ENCODE results near the gene CILP2. TPM values are rescaled to one million over a fixed set of nuclear protein-coding genes. Genes with fewer than 3 reads are reported as not detected.

Gene CILP2
- total and polyA plus RNA-seq, 12 donors: 0.07 to 0.61 (median 0.21) TPM; not detected in 2

DNA sequence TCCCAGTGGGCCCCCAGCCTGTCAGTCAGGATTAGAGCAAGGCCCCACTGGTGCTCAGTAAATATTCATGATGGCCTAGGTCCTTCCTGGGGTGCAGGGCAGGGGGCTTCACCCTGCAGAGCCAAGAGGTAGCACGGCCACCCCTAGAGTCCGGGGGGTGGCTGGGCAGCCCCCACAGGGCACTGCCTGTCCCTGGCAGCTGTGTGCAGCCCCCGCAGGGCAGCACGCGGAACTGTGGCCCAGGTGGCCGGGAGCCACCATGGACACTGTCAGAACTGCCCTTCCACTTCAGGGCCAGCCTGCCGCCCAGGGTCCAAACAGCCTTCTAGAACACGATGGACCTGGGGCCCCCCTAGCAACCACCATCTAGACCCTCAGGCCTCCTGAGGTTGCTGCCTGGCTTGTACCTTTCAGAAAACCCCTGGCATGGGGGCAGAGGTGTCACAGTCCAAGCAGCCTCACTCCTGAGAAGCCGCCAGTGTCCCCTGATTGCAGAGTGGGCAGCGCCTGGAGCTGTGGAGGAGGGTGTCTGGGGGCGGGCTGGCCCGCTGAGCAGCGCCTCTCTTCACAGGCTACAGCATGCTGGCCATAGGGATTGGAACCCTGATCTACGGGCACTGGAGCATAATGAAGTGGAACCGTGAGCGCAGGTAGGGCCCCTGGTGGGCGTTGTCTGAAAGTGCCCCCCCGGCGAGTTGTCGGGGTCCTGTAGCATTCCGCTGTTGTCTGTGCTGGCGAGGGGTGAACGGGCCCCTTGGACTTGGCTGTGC, 12.3 kb upstream of the CILP2 start:
- intact Hi-C loops (cut with DNase I): no loop called here
- DNase-seq: no peak
- TF ChIP-seq, protein P1, sequence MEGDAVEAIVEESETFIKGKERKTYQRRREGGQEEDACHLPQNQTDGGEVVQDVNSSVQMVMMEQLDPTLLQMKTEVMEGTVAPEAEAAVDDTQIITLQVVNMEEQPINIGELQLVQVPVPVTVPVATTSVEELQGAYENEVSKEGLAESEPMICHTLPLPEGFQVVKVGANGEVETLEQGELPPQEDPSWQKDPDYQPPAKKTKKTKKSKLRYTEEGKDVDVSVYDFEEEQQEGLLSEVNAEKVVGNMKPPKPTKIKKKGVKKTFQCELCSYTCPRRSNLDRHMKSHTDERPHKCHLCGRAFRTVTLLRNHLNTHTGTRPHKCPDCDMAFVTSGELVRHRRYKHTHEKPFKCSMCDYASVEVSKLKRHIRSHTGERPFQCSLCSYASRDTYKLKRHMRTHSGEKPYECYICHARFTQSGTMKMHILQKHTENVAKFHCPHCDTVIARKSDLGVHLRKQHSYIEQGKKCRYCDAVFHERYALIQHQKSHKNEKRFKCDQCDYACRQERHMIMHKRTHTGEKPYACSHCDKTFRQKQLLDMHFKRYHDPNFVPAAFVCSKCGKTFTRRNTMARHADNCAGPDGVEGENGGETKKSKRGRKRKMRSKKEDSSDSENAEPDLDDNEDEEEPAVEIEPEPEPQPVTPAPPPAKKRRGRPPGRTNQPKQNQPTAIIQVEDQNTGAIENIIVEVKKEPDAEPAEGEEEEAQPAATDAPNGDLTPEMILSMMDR (IDR thresholded peaks at IDR 0.05): no peak
- Histone ChIP-seq H3K4me1 (peaks cover 0 to 45% (median 7%) of the 10 kb centered on the region in 9 donors), H3K9me3 (no peaks in the 10 kb centered on the region), H3K36me3 (peaks cover 0 to 62% (median 0%) of the 10 kb centered on the region in 9 donors), H3K4me3 (no peak overlapping the region), H3K27me3 (no peaks in the 10 kb centered on the region), H3K27ac (no peak overlapping the region)
- ATAC-seq: peak in 1 of 8 donors; percentile 2
- 84 to 90% methylated on average over 22 to 23 of the region's 23 CpGs for WGBS, 2 donors

DNA sequence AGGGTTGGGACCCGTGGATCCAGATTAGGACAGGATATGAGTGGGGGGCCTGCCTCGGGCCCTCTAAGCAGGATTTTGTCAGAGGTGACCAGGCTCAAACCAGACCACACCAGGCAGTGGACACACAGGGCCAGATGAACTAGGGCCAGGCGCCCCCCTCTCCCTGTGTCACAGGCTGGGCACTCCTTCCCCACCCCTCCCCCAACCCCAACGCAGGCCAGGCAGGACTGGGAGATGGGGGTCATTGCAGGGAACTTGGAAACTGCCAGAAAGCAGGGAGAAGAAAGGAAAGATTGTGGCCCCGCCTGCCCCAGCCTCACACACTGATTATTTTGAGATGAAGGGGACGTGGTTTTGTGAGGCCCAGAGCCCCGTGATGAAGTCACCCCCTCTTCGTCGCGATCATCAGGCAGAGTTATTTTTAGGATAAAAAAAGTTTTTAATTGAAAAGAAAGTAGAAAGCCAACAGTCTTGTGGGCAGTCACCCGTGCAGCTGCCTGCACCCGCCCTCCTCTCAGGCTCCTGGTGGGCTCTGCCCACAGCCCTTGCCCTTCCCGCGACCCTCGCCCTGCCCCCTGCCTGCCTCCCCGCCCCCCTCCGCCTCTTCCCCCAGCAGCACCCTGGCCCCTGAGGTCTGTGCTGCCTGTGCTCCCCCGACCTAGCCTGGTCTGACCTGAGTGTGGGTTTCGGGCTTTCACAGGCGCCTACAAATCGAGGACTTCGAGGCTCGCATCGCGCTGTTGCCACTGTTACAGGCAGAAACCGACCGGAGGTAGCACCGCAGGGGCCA, 11.3 kb upstream of the CILP2 start:
- Histone ChIP-seq H3K27me3 (no peaks in the 10 kb centered on the region), H3K27ac (no peak overlapping the region), H3K4me3 (no peak overlapping the region), H3K9me3 (no peaks in the 10 kb centered on the region), H3K36me3 (peaks cover 0 to 59% (median 0%) of the 10 kb centered on the region in 9 donors), H3K4me1 (peaks cover 0 to 41% (median 7%) of the 10 kb centered on the region in 9 donors)
- intact Hi-C loops (cut with DNase I): no loop called here
- no peak for DNase-seq
- ATAC-seq: no peak
- 77 to 83% methylated on average over 28 of the region's 28 CpGs for WGBS, 2 donors
- TF ChIP-seq, protein P1 (IDR thresholded peaks at IDR 0.05): no peak

DNA sequence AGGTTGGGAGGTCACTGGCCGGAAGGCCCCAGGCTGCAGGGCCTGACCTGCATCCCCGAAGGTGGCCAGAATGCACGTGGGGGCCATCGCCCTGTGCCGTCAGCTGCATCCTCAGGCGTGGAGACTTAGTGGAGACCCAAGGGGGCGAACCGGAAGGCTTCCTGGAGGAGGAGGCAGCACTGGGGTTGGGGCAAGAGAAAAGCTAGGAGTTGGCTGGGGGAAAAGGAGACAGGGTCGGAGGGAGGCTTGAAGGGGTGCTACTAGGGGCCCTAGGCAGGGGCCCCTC, 10.8 kb upstream of the CILP2 start:
- H3K27me3 ChIP-seq: no peaks in the 10 kb centered on the region
- TF ChIP-seq, protein P1 (IDR thresholded peaks at IDR 0.05): no peak
- no peak overlapping the region for H3K4me3 ChIP-seq
- 94 to 96% methylated on average over 9 of the region's 9 CpGs for WGBS, 2 donors
- ATAC-seq (peak in 1 of 8 donors; percentile 2), DNase-seq (no peak)
- H3K36me3 ChIP-seq: peaks cover 0 to 59% (median 0%) of the 10 kb centered on the region in 9 donors
- H3K4me1 ChIP-seq: peaks cover under 1 to 46% (median 7%) of the 10 kb centered on the region in 9 donors
- no peaks in the 10 kb centered on the region for H3K9me3 ChIP-seq
- no peak overlapping the region for H3K27ac ChIP-seq
- intact Hi-C loops (cut with DNase I): no loop called here

DNA sequence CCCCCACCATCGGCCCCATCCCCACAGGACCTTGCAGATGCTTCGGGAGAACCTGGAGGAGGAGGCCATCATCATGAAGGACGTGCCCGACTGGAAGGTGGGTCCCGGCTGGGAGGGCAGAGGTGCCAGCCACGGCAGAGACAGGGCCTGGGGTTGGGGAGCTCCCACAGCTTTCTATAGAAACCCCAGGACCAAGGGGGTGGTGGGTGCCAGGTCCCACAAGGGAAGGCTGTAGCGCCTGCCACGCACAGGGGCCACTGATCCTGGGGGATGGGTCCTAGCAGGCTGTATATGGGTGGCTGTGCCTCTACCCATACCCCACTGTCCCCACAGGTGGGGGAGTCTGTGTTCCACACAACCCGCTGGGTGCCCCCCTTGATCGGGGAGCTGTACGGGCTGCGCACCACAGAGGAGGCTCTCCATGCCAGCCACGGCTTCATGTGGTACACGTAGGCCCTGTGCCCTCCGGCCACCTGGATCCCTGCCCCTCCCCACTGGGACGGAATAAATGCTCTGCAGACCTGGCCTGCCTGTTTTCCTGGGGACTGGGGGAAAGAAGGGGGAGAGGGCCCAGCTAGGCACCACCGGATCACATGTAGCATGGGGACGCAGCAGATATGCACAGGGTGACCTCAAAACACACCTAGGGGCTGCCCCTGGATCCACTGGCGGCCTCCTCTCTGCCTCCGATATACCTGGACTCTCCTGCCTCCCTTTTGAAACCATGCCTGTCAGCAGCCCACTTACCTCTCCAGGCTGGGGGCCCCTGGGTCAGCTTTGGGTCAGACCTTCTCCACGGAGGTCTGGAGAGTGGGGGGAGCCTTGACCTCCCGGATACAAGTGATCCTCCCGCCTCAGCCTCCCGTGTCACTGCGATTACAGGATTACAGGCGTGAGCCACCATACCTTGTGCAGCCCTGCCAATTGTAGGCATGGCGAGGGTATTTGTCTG, 10.1 kb upstream of the CILP2 start:
- 89 to 92% methylated on average over 27 of the region's 27 CpGs for WGBS, 2 donors
- no peak for DNase-seq
- peaks cover 3 to 48% (median 9%) of the 10 kb centered on the region in 9 donors for H3K4me1 ChIP-seq

More for the DNA sequence above, 10.1 kb upstream of the CILP2 start:
- Histone ChIP-seq H3K27ac (no peak overlapping the region), H3K27me3 (no peaks in the 10 kb centered on the region), H3K36me3 (peaks cover 0 to 59% (median 0%) of the 10 kb centered on the region in 9 donors), H3K4me3 (no peak overlapping the region), H3K9me3 (no peaks in the 10 kb centered on the region)
- intact Hi-C loops (cut with DNase I): no loop called here
- ATAC-seq: peak in 1 of 8 donors; percentile 9
- TF ChIP-seq, protein P1 (IDR thresholded peaks at IDR 0.05): no peak
